HEK293 (cell line): ENCODE measurements around the gene CACHD1.

ENCODE experiments used
- CTCF ChIA-PET: fragments of 350-600 bp; formaldehyde crosslinking; extraction: SDS; loops from one replicate; lab custom pipeline; 2021; ENCODE audit warnings: antibody characterized with exemption; lab: Yijun Ruan, JAX
- POLR2A ChIA-PET: fragments of 300-600 bp; formaldehyde crosslinking; extraction: SDS; loops from one replicate; lab custom pipeline; 2020; ENCODE audit warnings: antibody characterized with exemption, inconsistent platforms; lab: Yijun Ruan, JAX
- H3K27ac ChIP-seq: fragments of 200-500 bp; sonication (Bioruptor generic); 2 replicates; pipeline ENCODE4 v1.5.1; 2014; ENCODE audit warnings: low read depth, low read length, control low read depth, inconsistent platforms; ENCODE audit errors: extremely low read depth
- H3K36me3 ChIP-seq, 2 experiments: fragments of 200-500 bp in 1 of 2; sonication (Bioruptor generic) in 1 of 2; 1 replicate in 1 of 2; 2 replicates in 1 of 2; pipeline ENCODE4 v1.5.1; 2014 to 2017; ENCODE audit warnings: inconsistent platforms in 2 of 2, low read length in 2 of 2; ENCODE audit not compliant: control insufficient read depth in 2 of 2, insufficient read depth in 1 of 2
- H3K4me1 ChIP-seq: fragments of 200-500 bp; sonication (Bioruptor generic); 2 replicates; pipeline ENCODE4 v1.5.1; 2014; ENCODE audit warnings: mild to moderate bottlenecking, low read length, inconsistent platforms; ENCODE audit not compliant: control insufficient read depth, insufficient read depth
- H3K4me3 ChIP-seq: 2 replicates; pipeline ENCODE4 v1.5.1; 2011; ENCODE audit warnings: low read depth, mild to moderate bottlenecking, control low read depth, low read length, moderate library complexity
- H3K9me3 ChIP-seq: fragments of 200-500 bp; sonication (Bioruptor generic); 2 replicates; pipeline ENCODE4 v1.5.1; 2014; ENCODE audit warnings: low read depth, low read length, inconsistent platforms; ENCODE audit not compliant: control insufficient read depth, insufficient read depth
- HOXA7 ChIP-seq: sonication (generic); formaldehyde crosslinking; IDR thresholded peaks from 2 replicates; pipeline ENCODE4 v1.8.1; 2022; ENCODE audit warnings: missing genetic modification reagents, borderline replicate concordance
- KLF16 ChIP-seq: fragments of 450-650 bp; formaldehyde crosslinking; IDR thresholded peaks from 2 replicates; pipeline ENCODE4 v1.5.1; 2017; ENCODE audit warnings: missing biosample characterization, missing genetic modification characterization
- RBAK ChIP-seq: fragments of 450-650 bp; formaldehyde crosslinking; IDR thresholded peaks from 2 replicates; pipeline ENCODE4 v1.5.1; 2016; ENCODE audit warnings: missing biosample characterization, missing genetic modification characterization
- ZFHX2 ChIP-seq: fragments of 450-650 bp; formaldehyde crosslinking; conservative IDR thresholded peaks from 2 replicates; pipeline ENCODE4 v1.5.1; 2016; ENCODE audit warnings: missing biosample characterization, missing genetic modification characterization
- ZIC2 ChIP-seq: fragments of 450-650 bp; formaldehyde crosslinking; IDR thresholded peaks from 2 replicates; pipeline ENCODE4 v1.5.1; 2016; ENCODE audit warnings: missing biosample characterization, missing genetic modification characterization
- ZNF112 ChIP-seq: fragments of 450-650 bp; formaldehyde crosslinking; IDR thresholded peaks from 2 replicates; pipeline ENCODE4 v1.5.0; 2017; ENCODE audit warnings: missing biosample characterization, missing genetic modification characterization
- ZNF19 ChIP-seq: fragments of 450-650 bp; formaldehyde crosslinking; IDR thresholded peaks from 2 replicates; pipeline ENCODE4; 2016; ENCODE audit warnings: missing biosample characterization, missing genetic modification characterization, low read depth
- ZNF223 ChIP-seq: fragments of 450-650 bp; formaldehyde crosslinking; IDR thresholded peaks from 2 replicates; pipeline ENCODE4 v1.5.1; 2016; ENCODE audit warnings: missing biosample characterization, missing genetic modification characterization
- ZNF366 ChIP-seq: fragments of 450-650 bp; formaldehyde crosslinking; conservative IDR thresholded peaks from 2 replicates; pipeline ENCODE4 v1.5.1; 2016; ENCODE audit warnings: missing biosample characterization, missing genetic modification characterization
- ZNF416 ChIP-seq: fragments of 450-650 bp; formaldehyde crosslinking; IDR thresholded peaks from 2 replicates; pipeline ENCODE4 v1.5.1; 2016; ENCODE audit warnings: missing biosample characterization, missing genetic modification characterization
- ZNF48 ChIP-seq: fragments of 450-650 bp; formaldehyde crosslinking; IDR thresholded peaks from 2 replicates; pipeline ENCODE4 v1.5.1; 2016; ENCODE audit warnings: missing biosample characterization, missing genetic modification characterization
- ZNF560 ChIP-seq: fragments of 450-650 bp; formaldehyde crosslinking; IDR thresholded peaks from 2 replicates; pipeline ENCODE4 v1.5.1; 2017; ENCODE audit warnings: missing biosample characterization, missing genetic modification characterization, borderline replicate concordance
- ZNF623 ChIP-seq: fragments of 450-650 bp; formaldehyde crosslinking; IDR thresholded peaks from 2 replicates; pipeline ENCODE4 v1.5.1; 2016; ENCODE audit warnings: missing biosample characterization, missing genetic modification characterization
- ZNF654 ChIP-seq: fragments of 450-650 bp; formaldehyde crosslinking; IDR thresholded peaks from 2 replicates; pipeline ENCODE4 v1.5.1; 2016; ENCODE audit warnings: low read depth, missing biosample characterization, missing genetic modification characterization
- ZNF658 ChIP-seq: fragments of 450-650 bp; formaldehyde crosslinking; IDR thresholded peaks from 2 replicates; pipeline ENCODE4; 2016; ENCODE audit warnings: missing biosample characterization, missing genetic modification characterization
- ZNF707 ChIP-seq: fragments of 450-650 bp; formaldehyde crosslinking; IDR thresholded peaks from 2 replicates; pipeline ENCODE4 v1.5.1; 2016; ENCODE audit warnings: missing biosample characterization, missing genetic modification characterization
- TF ChIP-seq, protein P1 (sequence below): fragments of 450-650 bp; formaldehyde crosslinking; IDR thresholded peaks from 2 replicates; pipeline ENCODE4 v1.5.1; 2016; ENCODE audit warnings: missing biosample characterization, missing genetic modification characterization
- TF ChIP-seq, protein P2 (sequence below): fragments of 450-650 bp; formaldehyde crosslinking; IDR thresholded peaks from 2 replicates; pipeline ENCODE4 v1.5.1; 2016; ENCODE audit warnings: missing biosample characterization, missing genetic modification characterization
- TF ChIP-seq, protein P3 (sequence below): fragments of 450-650 bp; formaldehyde crosslinking; conservative IDR thresholded peaks from 2 replicates; pipeline ENCODE4 v1.5.1; 2016; ENCODE audit warnings: low read depth, missing biosample characterization, missing genetic modification characterization
- TF ChIP-seq, protein P4 (sequence below): fragments of 450-650 bp; formaldehyde crosslinking; IDR thresholded peaks from 2 replicates; pipeline ENCODE4 v1.5.1; 2016; ENCODE audit warnings: missing biosample characterization, missing genetic modification characterization, low read depth
- TF ChIP-seq, protein P5 (sequence below): IDR thresholded peaks from 2 replicates; pipeline ENCODE4 v1.6.1; 2011; ENCODE audit warnings: mild to moderate bottlenecking, low read depth, low read length, borderline replicate concordance
- TF ChIP-seq, protein P6 (sequence below): fragments of 450-650 bp; formaldehyde crosslinking; IDR thresholded peaks from 2 replicates; pipeline ENCODE4 v1.5.1; 2016; ENCODE audit warnings: missing biosample characterization, missing genetic modification characterization
- TF ChIP-seq, protein P7 (sequence below): fragments of 450-650 bp; formaldehyde crosslinking; IDR thresholded peaks from 2 replicates; pipeline ENCODE4 v1.5.1; 2017; ENCODE audit warnings: missing biosample characterization, missing genetic modification characterization

The CACHD1 gene

DNA sequence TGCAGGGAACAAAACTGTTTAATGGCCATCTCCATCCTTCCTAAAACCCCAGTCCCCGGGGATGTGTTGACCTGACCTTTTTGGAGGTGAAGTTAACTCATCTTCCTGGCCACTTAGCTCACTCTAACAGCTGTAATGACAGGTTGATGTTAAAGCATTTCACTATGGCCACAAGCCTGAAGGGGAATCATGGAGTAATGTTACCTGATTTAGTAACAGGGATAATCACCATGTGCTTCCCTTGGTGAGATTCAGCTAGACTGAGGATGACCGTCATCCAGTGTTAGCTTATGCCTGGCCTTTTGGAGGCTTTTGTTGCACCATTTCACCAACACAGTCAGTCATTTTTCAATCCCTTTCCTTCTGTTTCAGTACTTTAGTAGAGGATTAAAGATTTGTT is 210.7 kb downstream of the CACHD1 start:
- Histone ChIP-seq H3K4me1 (no peaks in the 10 kb centered on the region), H3K9me3 (no peaks in the 10 kb centered on the region), H3K27ac (no peak overlapping the region), H3K36me3 (peaks cover 36 to 84% of the 10 kb centered on the region in 2 experiments), H3K4me3 (no peak overlapping the region)
- ChIA-PET POLR2A (interaction anchor here (0.6 kb wide), 1 partner anchor 26 kb away, joined by 3 read pairs; no protein-coding TSS in a partner anchor), CTCF (interaction anchor here (1.1 kb wide), 1 partner anchor 38 kb away, joined by 3 read pairs; no protein-coding TSS in a partner anchor)
- TF ChIP-seq, protein P1, sequence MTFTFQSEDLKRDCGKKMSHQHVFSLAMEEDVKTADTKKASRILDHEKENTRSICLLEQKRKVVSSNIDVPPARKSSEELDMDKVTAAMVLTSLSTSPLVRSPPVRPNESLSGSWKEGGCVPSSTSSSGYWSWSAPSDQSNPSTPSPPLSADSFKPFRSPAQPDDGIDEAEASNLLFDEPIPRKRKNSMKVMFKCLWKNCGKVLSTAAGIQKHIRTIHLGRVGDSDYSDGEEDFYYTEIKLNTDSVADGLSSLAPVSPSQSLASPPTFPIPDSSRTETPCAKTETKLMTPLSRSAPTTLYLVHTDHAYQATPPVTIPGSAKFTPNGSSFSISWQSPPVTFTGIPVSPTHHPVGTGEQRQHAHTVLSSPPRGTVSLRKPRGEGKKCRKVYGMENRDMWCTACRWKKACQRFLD (tag by site-specific recombination), result no peak
- TF ChIP-seq, protein P2, sequence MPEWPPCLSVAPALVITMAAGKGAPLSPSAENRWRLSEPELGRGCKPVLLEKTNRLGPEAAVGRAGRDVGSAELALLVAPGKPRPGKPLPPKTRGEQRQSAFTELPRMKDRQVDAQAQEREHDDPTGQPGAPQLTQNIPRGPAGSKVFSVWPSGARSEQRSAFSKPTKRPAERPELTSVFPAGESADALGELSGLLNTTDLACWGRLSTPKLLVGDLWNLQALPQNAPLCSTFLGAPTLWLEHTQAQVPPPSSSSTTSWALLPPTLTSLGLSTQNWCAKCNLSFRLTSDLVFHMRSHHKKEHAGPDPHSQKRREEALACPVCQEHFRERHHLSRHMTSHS, result no peak
- TF ChIP-seq KLF16 (no peak), ZNF48 (no peak), ZFHX2 (tag by site-specific recombination) (no peak), ZNF654 (tag by site-specific recombination) (no peak), ZIC2 (tag by site-specific recombination) (no peak), ZNF366 (no peak), ZNF416 (tag by site-specific recombination) (no peak), ZNF707 (tag by site-specific recombination) (no peak), ZNF223 (tag by site-specific recombination) (no peak), ZNF623 (tag by site-specific recombination) (no peak), ZNF560 (tag by site-specific recombination) (no peak)
- TF ChIP-seq, protein P3, sequence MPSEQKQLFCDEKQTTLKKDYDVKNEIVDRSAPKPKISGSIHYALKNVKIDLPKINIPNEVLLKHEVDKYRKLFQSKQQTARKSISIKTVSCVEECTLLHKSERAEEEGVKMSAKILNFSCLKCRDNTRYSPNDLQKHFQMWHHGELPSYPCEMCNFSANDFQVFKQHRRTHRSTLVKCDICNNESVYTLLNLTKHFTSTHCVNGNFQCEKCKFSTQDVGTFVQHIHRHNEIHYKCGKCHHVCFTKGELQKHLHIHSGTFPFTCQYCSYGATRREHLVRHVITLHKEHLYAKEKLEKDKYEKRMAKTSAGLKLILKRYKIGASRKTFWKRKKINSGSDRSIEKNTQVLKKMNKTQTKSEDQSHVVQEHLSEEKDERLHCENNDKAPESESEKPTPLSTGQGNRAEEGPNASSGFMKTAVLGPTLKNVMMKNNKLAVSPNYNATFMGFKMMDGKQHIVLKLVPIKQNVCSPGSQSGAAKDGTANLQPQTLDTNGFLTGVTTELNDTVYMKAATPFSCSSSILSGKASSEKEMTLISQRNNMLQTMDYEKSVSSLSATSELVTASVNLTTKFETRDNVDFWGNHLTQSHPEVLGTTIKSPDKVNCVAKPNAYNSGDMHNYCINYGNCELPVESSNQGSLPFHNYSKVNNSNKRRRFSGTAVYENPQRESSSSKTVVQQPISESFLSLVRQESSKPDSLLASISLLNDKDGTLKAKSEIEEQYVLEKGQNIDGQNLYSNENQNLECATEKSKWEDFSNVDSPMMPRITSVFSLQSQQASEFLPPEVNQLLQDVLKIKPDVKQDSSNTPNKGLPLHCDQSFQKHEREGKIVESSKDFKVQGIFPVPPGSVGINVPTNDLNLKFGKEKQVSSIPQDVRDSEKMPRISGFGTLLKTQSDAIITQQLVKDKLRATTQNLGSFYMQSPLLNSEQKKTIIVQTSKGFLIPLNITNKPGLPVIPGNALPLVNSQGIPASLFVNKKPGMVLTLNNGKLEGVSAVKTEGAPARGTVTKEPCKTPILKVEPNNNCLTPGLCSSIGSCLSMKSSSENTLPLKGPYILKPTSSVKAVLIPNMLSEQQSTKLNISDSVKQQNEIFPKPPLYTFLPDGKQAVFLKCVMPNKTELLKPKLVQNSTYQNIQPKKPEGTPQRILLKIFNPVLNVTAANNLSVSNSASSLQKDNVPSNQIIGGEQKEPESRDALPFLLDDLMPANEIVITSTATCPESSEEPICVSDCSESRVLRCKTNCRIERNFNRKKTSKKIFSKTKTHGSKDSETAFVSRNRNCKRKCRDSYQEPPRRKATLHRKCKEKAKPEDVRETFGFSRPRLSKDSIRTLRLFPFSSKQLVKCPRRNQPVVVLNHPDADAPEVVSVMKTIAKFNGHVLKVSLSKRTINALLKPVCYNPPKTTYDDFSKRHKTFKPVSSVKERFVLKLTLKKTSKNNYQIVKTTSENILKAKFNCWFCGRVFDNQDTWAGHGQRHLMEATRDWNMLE, result no peak
- TF ChIP-seq, protein P4, sequence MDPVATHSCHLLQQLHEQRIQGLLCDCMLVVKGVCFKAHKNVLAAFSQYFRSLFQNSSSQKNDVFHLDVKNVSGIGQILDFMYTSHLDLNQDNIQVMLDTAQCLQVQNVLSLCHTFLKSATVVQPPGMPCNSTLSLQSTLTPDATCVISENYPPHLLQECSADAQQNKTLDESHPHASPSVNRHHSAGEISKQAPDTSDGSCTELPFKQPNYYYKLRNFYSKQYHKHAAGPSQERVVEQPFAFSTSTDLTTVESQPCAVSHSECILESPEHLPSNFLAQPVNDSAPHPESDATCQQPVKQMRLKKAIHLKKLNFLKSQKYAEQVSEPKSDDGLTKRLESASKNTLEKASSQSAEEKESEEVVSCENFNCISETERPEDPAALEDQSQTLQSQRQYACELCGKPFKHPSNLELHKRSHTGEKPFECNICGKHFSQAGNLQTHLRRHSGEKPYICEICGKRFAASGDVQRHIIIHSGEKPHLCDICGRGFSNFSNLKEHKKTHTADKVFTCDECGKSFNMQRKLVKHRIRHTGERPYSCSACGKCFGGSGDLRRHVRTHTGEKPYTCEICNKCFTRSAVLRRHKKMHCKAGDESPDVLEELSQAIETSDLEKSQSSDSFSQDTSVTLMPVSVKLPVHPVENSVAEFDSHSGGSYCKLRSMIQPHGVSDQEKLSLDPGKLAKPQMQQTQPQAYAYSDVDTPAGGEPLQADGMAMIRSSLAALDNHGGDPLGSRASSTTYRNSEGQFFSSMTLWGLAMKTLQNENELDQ (tag by site-specific recombination), result no peak

DNA sequence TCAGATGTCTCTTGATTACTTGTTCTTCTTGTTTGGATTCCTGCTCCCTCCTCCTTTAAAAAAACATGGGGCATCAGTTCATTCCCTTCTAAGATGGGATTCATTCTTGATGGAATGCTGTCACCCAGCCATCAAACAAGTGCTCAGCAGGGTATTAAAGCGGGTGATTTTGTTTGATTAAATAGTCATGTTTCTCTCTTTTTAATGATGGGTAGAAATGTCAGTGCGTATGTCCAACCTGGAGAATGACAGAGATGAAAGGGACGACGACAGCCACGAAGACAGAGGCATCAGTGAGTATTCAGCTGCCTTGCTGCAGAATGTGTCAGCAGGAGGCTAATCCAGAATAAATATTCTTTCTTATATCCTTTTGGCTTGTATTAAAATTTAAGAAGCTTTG is 211.1 kb downstream of the CACHD1 start:
- CTCF ChIA-PET, result no interaction called here
- Histone ChIP-seq H3K9me3 (no peaks in the 10 kb centered on the region), H3K4me1 (no peaks in the 10 kb centered on the region), H3K4me3 (no peak overlapping the region), H3K27ac (no peak overlapping the region), H3K36me3 (peaks cover 36 to 82% of the 10 kb centered on the region in 2 experiments)
- POLR2A ChIA-PET, result no interaction called here
- no peak for TF ChIP-seq ZNF19 (tag by site-specific recombination)
- no peak for TF ChIP-seq RBAK (tag by site-specific recombination)
- TF ChIP-seq, protein P5, sequence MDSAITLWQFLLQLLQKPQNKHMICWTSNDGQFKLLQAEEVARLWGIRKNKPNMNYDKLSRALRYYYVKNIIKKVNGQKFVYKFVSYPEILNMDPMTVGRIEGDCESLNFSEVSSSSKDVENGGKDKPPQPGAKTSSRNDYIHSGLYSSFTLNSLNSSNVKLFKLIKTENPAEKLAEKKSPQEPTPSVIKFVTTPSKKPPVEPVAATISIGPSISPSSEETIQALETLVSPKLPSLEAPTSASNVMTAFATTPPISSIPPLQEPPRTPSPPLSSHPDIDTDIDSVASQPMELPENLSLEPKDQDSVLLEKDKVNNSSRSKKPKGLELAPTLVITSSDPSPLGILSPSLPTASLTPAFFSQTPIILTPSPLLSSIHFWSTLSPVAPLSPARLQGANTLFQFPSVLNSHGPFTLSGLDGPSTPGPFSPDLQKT, result no peak
- TF ChIP-seq HOXA7, result no peak
- TF ChIP-seq ZNF416 (tag by site-specific recombination), result no peak
- TF ChIP-seq, protein P6, sequence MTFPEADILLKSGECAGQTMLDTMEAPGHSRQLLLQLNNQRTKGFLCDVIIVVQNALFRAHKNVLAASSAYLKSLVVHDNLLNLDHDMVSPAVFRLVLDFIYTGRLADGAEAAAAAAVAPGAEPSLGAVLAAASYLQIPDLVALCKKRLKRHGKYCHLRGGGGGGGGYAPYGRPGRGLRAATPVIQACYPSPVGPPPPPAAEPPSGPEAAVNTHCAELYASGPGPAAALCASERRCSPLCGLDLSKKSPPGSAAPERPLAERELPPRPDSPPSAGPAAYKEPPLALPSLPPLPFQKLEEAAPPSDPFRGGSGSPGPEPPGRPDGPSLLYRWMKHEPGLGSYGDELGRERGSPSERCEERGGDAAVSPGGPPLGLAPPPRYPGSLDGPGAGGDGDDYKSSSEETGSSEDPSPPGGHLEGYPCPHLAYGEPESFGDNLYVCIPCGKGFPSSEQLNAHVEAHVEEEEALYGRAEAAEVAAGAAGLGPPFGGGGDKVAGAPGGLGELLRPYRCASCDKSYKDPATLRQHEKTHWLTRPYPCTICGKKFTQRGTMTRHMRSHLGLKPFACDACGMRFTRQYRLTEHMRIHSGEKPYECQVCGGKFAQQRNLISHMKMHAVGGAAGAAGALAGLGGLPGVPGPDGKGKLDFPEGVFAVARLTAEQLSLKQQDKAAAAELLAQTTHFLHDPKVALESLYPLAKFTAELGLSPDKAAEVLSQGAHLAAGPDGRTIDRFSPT (tag by site-specific recombination), result no peak
- TF ChIP-seq ZNF658 (tag by site-specific recombination), result no peak
- TF ChIP-seq, protein P7, sequence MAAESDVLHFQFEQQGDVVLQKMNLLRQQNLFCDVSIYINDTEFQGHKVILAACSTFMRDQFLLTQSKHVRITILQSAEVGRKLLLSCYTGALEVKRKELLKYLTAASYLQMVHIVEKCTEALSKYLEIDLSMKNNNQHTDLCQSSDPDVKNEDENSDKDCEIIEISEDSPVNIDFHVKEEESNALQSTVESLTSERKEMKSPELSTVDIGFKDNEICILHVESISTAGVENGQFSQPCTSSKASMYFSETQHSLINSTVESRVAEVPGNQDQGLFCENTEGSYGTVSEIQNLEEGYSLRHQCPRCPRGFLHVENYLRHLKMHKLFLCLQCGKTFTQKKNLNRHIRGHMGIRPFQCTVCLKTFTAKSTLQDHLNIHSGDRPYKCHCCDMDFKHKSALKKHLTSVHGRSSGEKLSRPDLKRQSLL (tag by site-specific recombination), result no peak
- TF ChIP-seq ZNF112 (tag by site-specific recombination), result no peak
